HepG2 (cell line): Measurements from ENCODE around the gene ACOT13.

ENCODE experiments used
- CTCF ChIP-seq: sonication (generic); formaldehyde crosslinking; IDR thresholded peaks from 2 replicates; pipeline ENCODE4 v1.5.0; 2020; ENCODE audit warnings: mild to moderate bottlenecking, missing genetic modification reagents, moderate library complexity
- PATZ1 ChIP-seq: sonication (generic); formaldehyde crosslinking; IDR thresholded peaks from 2 replicates; pipeline ENCODE4 v1.4.0; 2020; ENCODE audit warnings: missing genetic modification reagents
- REST ChIP-seq, 2 experiments: IDR thresholded peaks; 2 replicates each; pipeline ENCODE4 v1.6.1; 2011 to 2012; ENCODE audit warnings: low read length in 2 of 2, borderline replicate concordance in 1 of 2, low read depth in 1 of 2, mild to moderate bottlenecking in 1 of 2, moderate library complexity in 1 of 2
- USF2 ChIP-seq, 2 experiments: sonication (generic) in 1 of 2; formaldehyde crosslinking in 1 of 2; IDR thresholded peaks; 2 replicates each; pipeline versions ENCODE4 v1.5.1 to v1.6.1; 2011 to 2020; ENCODE audit warnings: borderline replicate concordance in 1 of 2, low read depth in 1 of 2, low read length in 1 of 2, mild to moderate bottlenecking in 1 of 2, missing genetic modification reagents in 1 of 2, moderate library complexity in 1 of 2
- ZNF564 ChIP-seq: sonication (generic); formaldehyde crosslinking; IDR thresholded peaks from 2 replicates; pipeline ENCODE4 v1.8.1; 2023; ENCODE audit warnings: mild to moderate bottlenecking, missing genetic modification reagents

- TF ChIP-seq CTCF (CRISPR knock-in tag) (no peak), USF2 (IDR thresholded peaks at IDR 0.05; ENCODE audit: low read depth, low read length) (no peak), USF2 (CRISPR knock-in tag; IDR thresholded peaks at IDR 0.05; ENCODE audit: borderline replicate concordance) (no peak), REST (IDR thresholded peaks at IDR 0.05; ENCODE audit: borderline replicate concordance in 1 of 2, low read depth in 1 of 2, low read length in 2 of 2) (no peak), PATZ1 (CRISPR knock-in tag) (no peak), ZNF564 (no peak)
Observed at GRCh38 chr6:24630856-24631505, 35.9 kb upstream of the ACOT13 start.
